GM21423 (cell line): ENCODE data around the gene NPTX1.

Source experiments
- ATAC-seq: cut with Tn5 transposase; IDR thresholded peaks from one replicate; pipeline ENCODE4 v1.9.1; 2021; ENCODE audit warnings: mild to moderate bottlenecking, moderate library complexity; ENCODE audit not compliant: unreplicated experiment

Gene NPTX1

GRCh38 chr17:80504686-80505413 lies 28.4 kb upstream of the NPTX1 start:
- ATAC-seq, result no peak

GRCh38 chr17:80503921-80504320 lies 27.5 kb upstream of the NPTX1 start:
- no peak for ATAC-seq

GRCh38 chr17:80503031-80503430 lies 26.6 kb upstream of the NPTX1 start:
- no peak for ATAC-seq

GRCh38 chr17:80502578-80502877 lies 26.1 kb upstream of the NPTX1 start:
- ATAC-seq, result no peak

- ATAC-seq, result no peak
Observed at GRCh38 chr17:80501741-80502577, 25.6 kb upstream of the NPTX1 start.

GRCh38 chr17:80499961-80500665 lies 23.7 kb upstream of the NPTX1 start:
- no peak for ATAC-seq

- ATAC-seq, result no peak
Observed at GRCh38 chr17:80499560-80499959, 23.2 kb upstream of the NPTX1 start.

- no peak for ATAC-seq
Observed at GRCh38 chr17:80498920-80499410, 22.6 kb upstream of the NPTX1 start.

GRCh38 chr17:80498242-80498919 lies 22.0 kb upstream of the NPTX1 start:
- no peak for ATAC-seq

GRCh38 chr17:80497726-80498241 lies 21.4 kb upstream of the NPTX1 start:
- no peak for ATAC-seq

- ATAC-seq, result no peak
Observed at GRCh38 chr17:80494547-80494946, 18.1 kb upstream of the NPTX1 start.

GRCh38 chr17:80492343-80493136 lies 16.1 kb upstream of the NPTX1 start:
- ATAC-seq, result no peak

- ATAC-seq, result no peak
Observed at GRCh38 chr17:80491478-80492342, 15.3 kb upstream of the NPTX1 start.

- no peak for ATAC-seq
Observed at GRCh38 chr17:80487511-80487910, 11.1 kb upstream of the NPTX1 start.

- ATAC-seq, result no peak
Observed at GRCh38 chr17:80486692-80487091, 10.3 kb upstream of the NPTX1 start.

- ATAC-seq, result no peak
Observed at GRCh38 chr17:80485846-80486245, 9.4 kb upstream of the NPTX1 start.

GRCh38 chr17:80482555-80483308 lies 6.3 kb upstream of the NPTX1 start:
- no peak for ATAC-seq

- no peak for ATAC-seq
Observed at GRCh38 chr17:80482058-80482318, 5.6 kb upstream of the NPTX1 start.
